ENCODE data around the gene EGFLAM. TPM values are rescaled to one million over a fixed set of nuclear protein-coding genes. Genes with fewer than 3 reads are reported as not detected.
A peak's percentile ranks its signal among the peaks of the same experiment; 100 is the strongest.

EGFLAM gene
- total RNA-seq, 4 donors from 2014 or later: 0.41 to 1.9 TPM; not detected in 2

DNA sequence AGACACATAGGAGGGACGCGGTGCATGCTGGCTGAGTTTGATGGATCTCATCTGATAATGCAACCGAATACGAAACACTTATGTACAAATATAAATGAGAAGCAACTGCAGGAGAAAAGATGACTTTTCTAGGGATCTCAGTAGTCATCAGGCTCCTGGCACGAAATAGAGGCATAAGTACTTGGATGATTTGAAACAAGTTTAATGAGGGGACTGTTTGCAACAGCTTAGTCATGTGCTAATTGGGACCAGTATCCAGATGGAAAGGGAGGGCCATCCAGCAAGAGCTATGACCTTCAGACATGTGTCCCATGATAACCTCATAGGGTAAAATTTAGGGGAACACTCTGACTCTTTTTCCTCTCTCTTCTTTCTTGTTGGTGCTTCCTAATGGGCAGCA is 123.0 kb downstream of the EGFLAM start:
- intact Hi-C loops (cut with DNase I; ENCODE audit: low total_unique reads) (no loop called here), in situ Hi-C loops (cut with MboI; ENCODE audit: low pct_ligation_motif_present in 1 of 4, low pct_unique_long_range_greater_than_20kb in 1 of 4, low sequenced_read_pairs in 3 of 4) (no loop called here)
- Histone ChIP-seq H3K9me3 (no peaks in the 10 kb centered on the region), H3K27me3 (peaks cover 5% of the 10 kb centered on the region), H3K36me3 (no peaks in the 10 kb centered on the region), H3K4me1 (no peaks in the 10 kb centered on the region), H3K4me3 (no peak overlapping the region), H3K27ac (no peak overlapping the region)
- no peak for DNase-seq
- WGBS, 2 donors (ENCODE audit: low coverage in 1 of 2): 55 to 73% methylated on average over 5 of the region's 5 CpGs
- TF ChIP-seq POLR2A (IDR thresholded peaks at IDR 0.05) (no peak), EP300 (IDR thresholded peaks at IDR 0.05; ENCODE audit: low read depth) (no peak), POLR2AphosphoS5 (IDR thresholded peaks at IDR 0.05) (no peak)
- TF ChIP-seq, protein P1, sequence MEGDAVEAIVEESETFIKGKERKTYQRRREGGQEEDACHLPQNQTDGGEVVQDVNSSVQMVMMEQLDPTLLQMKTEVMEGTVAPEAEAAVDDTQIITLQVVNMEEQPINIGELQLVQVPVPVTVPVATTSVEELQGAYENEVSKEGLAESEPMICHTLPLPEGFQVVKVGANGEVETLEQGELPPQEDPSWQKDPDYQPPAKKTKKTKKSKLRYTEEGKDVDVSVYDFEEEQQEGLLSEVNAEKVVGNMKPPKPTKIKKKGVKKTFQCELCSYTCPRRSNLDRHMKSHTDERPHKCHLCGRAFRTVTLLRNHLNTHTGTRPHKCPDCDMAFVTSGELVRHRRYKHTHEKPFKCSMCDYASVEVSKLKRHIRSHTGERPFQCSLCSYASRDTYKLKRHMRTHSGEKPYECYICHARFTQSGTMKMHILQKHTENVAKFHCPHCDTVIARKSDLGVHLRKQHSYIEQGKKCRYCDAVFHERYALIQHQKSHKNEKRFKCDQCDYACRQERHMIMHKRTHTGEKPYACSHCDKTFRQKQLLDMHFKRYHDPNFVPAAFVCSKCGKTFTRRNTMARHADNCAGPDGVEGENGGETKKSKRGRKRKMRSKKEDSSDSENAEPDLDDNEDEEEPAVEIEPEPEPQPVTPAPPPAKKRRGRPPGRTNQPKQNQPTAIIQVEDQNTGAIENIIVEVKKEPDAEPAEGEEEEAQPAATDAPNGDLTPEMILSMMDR (IDR thresholded peaks at IDR 0.05): no peak

DNA sequence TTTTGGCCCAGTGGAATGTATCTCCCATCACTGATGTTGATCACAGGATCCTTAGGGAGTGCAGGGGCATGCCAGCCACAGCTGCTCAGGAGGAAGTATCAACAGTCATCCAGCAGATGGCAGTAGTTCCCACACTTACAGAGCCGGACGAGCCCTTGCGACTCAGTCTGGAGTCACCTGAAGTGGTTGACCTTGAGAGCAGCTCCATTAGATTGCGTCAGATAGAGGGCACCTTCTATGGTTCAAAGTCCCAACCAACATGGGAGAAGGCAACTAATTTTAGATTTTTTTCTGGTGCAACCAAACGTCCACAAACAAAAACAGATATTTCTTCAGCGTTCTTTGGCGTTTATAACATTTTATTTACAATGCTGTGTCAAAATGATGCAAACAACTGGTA is 124.5 kb downstream of the EGFLAM start:
- no peaks in the 10 kb centered on the region for H3K9me3 ChIP-seq
- 33 to 64% methylated on average over 3 to 7 of the region's 7 CpGs for WGBS, 2 donors (ENCODE audit: low coverage in 1 of 2)
- no peak overlapping the region for H3K4me3 ChIP-seq
- H3K27me3 ChIP-seq: peaks cover 5% of the 10 kb centered on the region
- H3K36me3 ChIP-seq: no peaks in the 10 kb centered on the region
- in situ Hi-C loops (cut with MboI; ENCODE audit: low pct_ligation_motif_present in 1 of 4, low pct_unique_long_range_greater_than_20kb in 1 of 4, low sequenced_read_pairs in 3 of 4) (no loop called here), intact Hi-C loops (cut with DNase I; ENCODE audit: low total_unique reads) (no loop called here)
- no peak overlapping the region for H3K27ac ChIP-seq
- TF ChIP-seq, protein P1 (IDR thresholded peaks at IDR 0.05): peak; percentile 44 to 71 (median 66)
- no peak for TF ChIP-seq POLR2AphosphoS5 (IDR thresholded peaks at IDR 0.05)
- peak; percentile 47 for DNase-seq
- H3K4me1 ChIP-seq: no peaks in the 10 kb centered on the region

DNA sequence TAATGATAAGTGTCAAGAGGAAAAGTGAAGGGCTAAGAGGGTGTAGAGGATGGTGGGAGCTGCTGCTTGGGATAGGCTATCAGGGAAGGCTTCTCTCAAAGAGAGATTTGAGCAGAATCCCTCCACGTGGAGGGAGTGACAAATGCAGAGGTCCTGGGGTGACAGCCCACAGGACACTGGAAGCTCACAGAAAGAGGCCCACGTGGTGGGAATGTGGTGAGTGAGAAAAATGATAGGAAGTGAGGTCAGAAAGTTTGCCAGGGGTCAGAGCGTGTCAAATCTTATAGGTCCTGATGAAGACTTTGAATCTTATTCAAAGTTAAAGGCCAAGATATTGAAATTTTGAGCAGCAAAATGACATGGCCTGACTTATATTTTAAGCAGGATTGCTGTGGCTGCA is 125.3 kb downstream of the EGFLAM start:
- DNase-seq: no peak
- WGBS, 2 donors (ENCODE audit: low coverage in 1 of 2): 43 to 53% methylated on average over 2 to 3 of the region's 3 CpGs
- H3K4me3 ChIP-seq: no peak overlapping the region
- intact Hi-C loops (cut with DNase I; ENCODE audit: low total_unique reads): no loop called here
- in situ Hi-C loops (cut with MboI; ENCODE audit: low pct_ligation_motif_present in 1 of 4, low pct_unique_long_range_greater_than_20kb in 1 of 4, low sequenced_read_pairs in 3 of 4): no loop called here
- no peaks in the 10 kb centered on the region for H3K27me3 ChIP-seq
- H3K27ac ChIP-seq: no peak overlapping the region
- H3K9me3 ChIP-seq: no peaks in the 10 kb centered on the region
- no peak for TF ChIP-seq POLR2A (IDR thresholded peaks at IDR 0.05)
- TF ChIP-seq POLR2AphosphoS5 (IDR thresholded peaks at IDR 0.05): no peak
- TF ChIP-seq, protein P1 (IDR thresholded peaks at IDR 0.05): no peak
- no peak for TF ChIP-seq EP300 (IDR thresholded peaks at IDR 0.05; ENCODE audit: low read depth)
- no peaks in the 10 kb centered on the region for H3K36me3 ChIP-seq
- H3K4me1 ChIP-seq: no peaks in the 10 kb centered on the region

DNA sequence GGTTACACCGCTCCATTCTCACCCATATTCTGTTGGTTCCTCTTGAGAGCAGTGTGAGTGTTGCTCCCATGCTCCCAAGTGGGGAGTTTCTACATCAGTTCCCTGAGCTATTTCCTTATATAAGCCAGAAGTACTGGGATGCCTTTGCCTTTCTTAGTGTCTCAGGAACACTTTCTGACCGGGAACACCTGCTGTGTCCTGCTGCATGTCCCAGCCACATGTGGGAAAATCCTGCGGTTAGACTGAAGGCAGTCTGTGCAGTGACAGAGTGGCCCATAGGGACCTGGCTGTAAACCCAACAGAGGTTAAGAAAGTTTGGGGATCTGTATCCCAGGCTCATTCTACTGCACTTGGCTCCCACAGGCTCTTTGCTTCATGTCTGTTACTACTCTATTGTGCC is 126.0 kb downstream of the EGFLAM start:
- no peaks in the 10 kb centered on the region for H3K27me3 ChIP-seq
- no peaks in the 10 kb centered on the region for H3K4me1 ChIP-seq
- in situ Hi-C loops (cut with MboI; ENCODE audit: low pct_ligation_motif_present in 1 of 4, low pct_unique_long_range_greater_than_20kb in 1 of 4, low sequenced_read_pairs in 3 of 4) (no loop called here), intact Hi-C loops (cut with DNase I; ENCODE audit: low total_unique reads) (no loop called here)
- no peak for DNase-seq
- H3K27ac ChIP-seq: no peak overlapping the region
- H3K9me3 ChIP-seq: no peaks in the 10 kb centered on the region
- no peak for TF ChIP-seq POLR2AphosphoS5 (IDR thresholded peaks at IDR 0.05)
- no peak for TF ChIP-seq EP300 (IDR thresholded peaks at IDR 0.05; ENCODE audit: low read depth)
- TF ChIP-seq POLR2A (IDR thresholded peaks at IDR 0.05): no peak
- WGBS, 2 donors (ENCODE audit: low coverage in 1 of 2): 77% methylated on average over 3 of the region's 3 CpGs; no CpG with 5 or more reads in 1 of the 2 donors
- H3K4me3 ChIP-seq: no peak overlapping the region
- H3K36me3 ChIP-seq: no peaks in the 10 kb centered on the region

DNA sequence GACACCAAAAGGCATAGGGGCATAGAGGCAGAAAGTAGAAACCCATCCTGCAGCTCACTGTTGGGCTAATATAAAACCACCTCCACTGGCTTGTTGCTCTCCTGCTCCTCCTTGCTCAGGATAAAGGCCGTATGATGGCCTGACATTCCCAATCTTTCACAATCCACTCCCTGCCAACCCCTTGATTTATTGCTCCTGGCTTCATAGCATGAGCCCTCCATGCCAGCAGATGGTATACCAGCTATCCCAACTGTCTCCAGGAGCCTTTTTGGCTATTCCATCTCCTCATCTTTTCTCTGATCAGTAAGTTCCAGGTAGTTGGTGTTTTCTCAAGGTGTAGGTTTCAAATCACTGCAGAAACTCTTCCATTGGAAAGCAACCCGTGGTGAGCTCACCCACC is 128.8 kb downstream of the EGFLAM start:
- 67 to 79% methylated on average over 2 of the region's 2 CpGs for WGBS, 2 donors (ENCODE audit: low coverage in 1 of 2)

More for the DNA sequence above, 128.8 kb downstream of the EGFLAM start:
- H3K4me1 ChIP-seq: no peaks in the 10 kb centered on the region
- TF ChIP-seq, protein P1 (IDR thresholded peaks at IDR 0.05): no peak
- TF ChIP-seq EP300 (IDR thresholded peaks at IDR 0.05; ENCODE audit: low read depth) (no peak), POLR2AphosphoS5 (IDR thresholded peaks at IDR 0.05) (no peak), POLR2A (IDR thresholded peaks at IDR 0.05) (no peak)
- H3K36me3 ChIP-seq: no peaks in the 10 kb centered on the region
- DNase-seq: no peak
- H3K4me3 ChIP-seq: no peak overlapping the region
- intact Hi-C loops (cut with DNase I; ENCODE audit: low total_unique reads): no loop called here
- no peaks in the 10 kb centered on the region for H3K9me3 ChIP-seq
- no peaks in the 10 kb centered on the region for H3K27me3 ChIP-seq
- in situ Hi-C loops (cut with MboI; ENCODE audit: low pct_ligation_motif_present in 1 of 4, low pct_unique_long_range_greater_than_20kb in 1 of 4, low sequenced_read_pairs in 3 of 4): no loop called here
- no peak overlapping the region for H3K27ac ChIP-seq
